GM23248 (cell line): ENCODE data around the gene STPG1. TPM values are rescaled to one million over a fixed set of nuclear protein-coding genes. Genes with fewer than 3 reads are reported as not detected.
A peak's percentile ranks its signal among the peaks of the same experiment; 100 is the strongest.
"Not testable (repeated sequence)": the region's sequence is repeated elsewhere in the genome, so short reads cannot be mapped to it uniquely, and the experiment has no call there.

Experiments used
- DNase-seq: peaks from one replicate; pipeline ENCODE4 v3.0.0-alpha.2; 2015
- H2AFZ ChIP-seq: fragments of 200-600 bp; sonication (generic); 2 replicates; pipeline ENCODE4 v1.6.1; 2016; ENCODE audit warnings: antibody characterized with exemption
- H3F3A ChIP-seq: fragments of 200-600 bp; sonication (generic); 2 replicates; pipeline ENCODE4 v1.6.1; 2016; ENCODE audit warnings: mild to moderate bottlenecking, antibody characterized with exemption, mixed run types; ENCODE audit not compliant: insufficient read depth
- H3K27ac ChIP-seq: fragments of 200-600 bp; sonication (generic); 2 replicates; pipeline ENCODE4 v1.5.1; 2016; ENCODE audit warnings: mild to moderate bottlenecking
- H3K27me3 ChIP-seq: fragments of 200-600 bp; sonication (generic); replicated peaks from 2 replicates; pipeline ENCODE4 v1.6.1; 2016; ENCODE audit warnings: mild to moderate bottlenecking; ENCODE audit not compliant: insufficient read depth
- H3K36me3 ChIP-seq: fragments of 200-600 bp; sonication (generic); 2 replicates; pipeline ENCODE4 v1.6.1; 2016; ENCODE audit warnings: low read depth, mild to moderate bottlenecking
- H3K4me1 ChIP-seq: fragments of 200-600 bp; sonication (generic); 2 replicates; pipeline ENCODE4 v1.6.1; 2016; ENCODE audit warnings: mild to moderate bottlenecking; ENCODE audit not compliant: insufficient read depth
- H3K4me2 ChIP-seq: fragments of 200-600 bp; sonication (generic); one replicate; pipeline ENCODE4 v1.6.1; 2016; ENCODE audit warnings: mild to moderate bottlenecking; ENCODE audit not compliant: unreplicated experiment
- H3K4me3 ChIP-seq: fragments of 200-600 bp; sonication (generic); 2 replicates; pipeline ENCODE4 v1.5.1; 2016; ENCODE audit warnings: mild to moderate bottlenecking
- H3K79me2 ChIP-seq: fragments of 200-600 bp; sonication (generic); 2 replicates; pipeline ENCODE4 v1.6.1; 2016; ENCODE audit warnings: mild to moderate bottlenecking; ENCODE audit not compliant: insufficient read depth
- H3K9ac ChIP-seq: fragments of 200-600 bp; sonication (generic); 2 replicates; pipeline ENCODE4 v1.6.1; 2016; ENCODE audit warnings: mild to moderate bottlenecking
- H3K9me2 ChIP-seq: fragments of 200-600 bp; sonication (generic); 2 replicates; pipeline ENCODE4 v1.6.1; 2016; ENCODE audit warnings: mixed run types, mild to moderate bottlenecking, moderate library complexity; ENCODE audit not compliant: insufficient read depth
- H3K9me3 ChIP-seq: fragments of 200-600 bp; sonication (generic); one replicate; pipeline ENCODE4 v1.6.1; 2017; ENCODE audit warnings: low read depth
- H4K20me1 ChIP-seq: fragments of 200-600 bp; sonication (generic); 2 replicates; pipeline ENCODE4 v1.6.0; 2016; ENCODE audit not compliant: insufficient read depth
- EZH2 ChIP-seq: fragments of 200-600 bp; sonication (generic); IDR thresholded peaks from 2 replicates; pipeline ENCODE4 v1.6.1; 2018; ENCODE audit warnings: antibody characterized with exemption, mild to moderate bottlenecking; ENCODE audit not compliant: insufficient read depth, poor library complexity, severe bottlenecking
- EZH2phosphoT487 ChIP-seq: fragments of 200-600 bp; sonication (generic); IDR thresholded peaks from 2 replicates; pipeline ENCODE4 v1.6.1; 2018; ENCODE audit warnings: antibody characterized with exemption, moderate library complexity, mild to moderate bottlenecking, low read depth; ENCODE audit not compliant: insufficient read depth
- WGBS, 2 experiments: methylation state at CpG; one replicate each; pipeline ENCODE4 v1.1.6; 2015 to 2017; ENCODE audit warnings: low lambda C conversion rate in 2 of 2, low coverage in 1 of 2; ENCODE audit errors: missing lambda C conversion rate in 2 of 2; 5-methylcytosine and 5-hydroxymethylcytosine counted together
- in situ Hi-C: fragments of 300-500 bp; cut with MboI; formaldehyde crosslinking; loops from 2 replicates; pipeline ENCODE4 v1.15.0; 2020
- polyA plus RNA-seq: library from polyadenylated mRNA; unstranded; fragments of >200 nt; fragmentation: Nextera tagmentation; extraction: Ambion mirVana; gene quantifications from 2 replicates; pipeline ENCODE4 v1.2.1, GENCODE V29; 2016
- total RNA-seq: library from RNA; depleted of rRNA; stranded (reverse); fragments of >200 nt; shearing (Covaris generic); gene quantifications from 2 replicates; pipeline ENCODE4 v1.2.3, GENCODE V29; 2014

The STPG1 gene
- total and polyA plus RNA-seq, 2 experiments from 2014 or later = 7.9 to 9.2 TPM

DNA sequence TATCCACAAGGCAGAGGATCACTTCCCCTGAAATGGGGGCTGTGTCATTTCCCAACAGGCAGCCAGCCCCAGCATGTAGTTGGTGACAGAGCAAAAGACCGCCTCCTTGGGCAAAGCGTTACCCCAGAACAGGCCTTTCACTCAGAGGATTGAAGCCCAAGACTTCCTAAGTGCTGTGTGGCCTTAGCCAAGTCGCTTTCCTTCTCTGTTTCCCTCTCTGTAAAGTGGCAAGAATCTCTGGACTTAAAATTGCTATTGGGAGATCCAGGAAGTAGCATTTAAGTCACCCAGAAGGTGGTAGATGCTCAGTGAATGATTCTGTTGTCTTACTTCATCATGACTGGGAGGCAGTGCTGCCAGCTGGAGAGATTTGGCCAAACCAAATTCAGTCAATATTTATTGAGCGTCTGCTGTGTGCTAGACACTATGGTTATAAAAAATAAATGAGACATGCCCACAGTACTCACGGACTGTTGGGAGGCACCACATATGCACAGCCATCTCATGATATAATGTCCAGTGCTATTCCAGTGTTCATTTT, 37.3 kb upstream of the STPG1 start:
- no peak overlapping the region for H3K4me3 ChIP-seq
- in situ Hi-C loops = no loop called here
- H3K79me2 ChIP-seq = no peaks in the 10 kb centered on the region
- H3K36me3 ChIP-seq = peaks cover 36% of the 10 kb centered on the region; the same call in 1 of the 2 replicates
- DNase-seq = no peak
- H3K9me2 ChIP-seq = no peaks in the 10 kb centered on the region
- no peak overlapping the region for H3K9ac ChIP-seq
- H3K9me3 ChIP-seq = no peaks in the 10 kb centered on the region
- no peak overlapping the region for H2AFZ ChIP-seq
- no peak for TF ChIP-seq EZH2phosphoT487
- no peak for TF ChIP-seq EZH2
- no peaks in the 10 kb centered on the region; the same call in 1 of the 2 replicates for H3F3A ChIP-seq
- peaks cover 9% of the 10 kb centered on the region; the same call in 1 of the 2 replicates for H3K4me1 ChIP-seq
- H3K27ac ChIP-seq = no peak overlapping the region
- no peak overlapping the region for H3K4me2 ChIP-seq
- WGBS, 2 experiments = 84 to 93% methylated on average over 5 of the region's 5 CpGs
- H4K20me1 ChIP-seq = no peaks in the 10 kb centered on the region
- no peaks in the 10 kb centered on the region for H3K27me3 ChIP-seq

GRCh38 chr1:24450316-24450715, 36.7 kb upstream of the STPG1 start:
- 68 to 71% methylated on average over 4 of the region's 4 CpGs for WGBS, 2 experiments
- in situ Hi-C loops = no loop called here
- Histone ChIP-seq H3K79me2 (no peaks in the 10 kb centered on the region), H3K4me2 (no peak overlapping the region), H3K4me3 (no peak overlapping the region), H3K9ac (no peak overlapping the region), H3K36me3 (peaks cover 40% of the 10 kb centered on the region; the same call in 1 of the 2 replicates), H3K9me3 (no peaks in the 10 kb centered on the region), H3F3A (no peaks in the 10 kb centered on the region; the same call in 1 of the 2 replicates), H3K27ac (no peak overlapping the region), H2AFZ (no peak overlapping the region), H3K4me1 (peaks cover 9% of the 10 kb centered on the region; the same call in 1 of the 2 replicates), H3K9me2 (no peaks in the 10 kb centered on the region), H3K27me3 (no peaks in the 10 kb centered on the region), H4K20me1 (no peaks in the 10 kb centered on the region)
- no peak for DNase-seq
- TF ChIP-seq EZH2 (no peak), EZH2phosphoT487 (no peak)

- Histone ChIP-seq H3K36me3 (peaks cover 46% of the 10 kb centered on the region), H3K4me1 (peaks cover 16% of the 10 kb centered on the region; the same call in 1 of the 2 replicates)
- H4K20me1 ChIP-seq, DNase-seq, H3K27ac ChIP-seq, H3K27me3 ChIP-seq, H2AFZ ChIP-seq, H3K9me2 ChIP-seq, H3K4me2 ChIP-seq, H3K79me2 ChIP-seq, H3K4me3 ChIP-seq, H3K9ac ChIP-seq, H3F3A ChIP-seq, H3K9me3 ChIP-seq, in situ Hi-C loops: not testable (repeated sequence)
- 94 to 95% methylated on average over 2 of the region's 2 CpGs for WGBS, 2 experiments
Measured at GRCh38 chr1:24446446-24446845, 32.9 kb upstream of the STPG1 start.

GRCh38 chr1:24443241-24443656, 29.7 kb upstream of the STPG1 start:
- TF ChIP-seq EZH2 = no peak
- no peak for TF ChIP-seq EZH2phosphoT487
- Histone ChIP-seq H3K9me2 (no peaks in the 10 kb centered on the region), H3K4me1 (peaks cover 14% of the 10 kb centered on the region; the same call in 1 of the 2 replicates), H3K27ac (no peak overlapping the region), H3K9ac (no peak overlapping the region), H3K9me3 (no peaks in the 10 kb centered on the region), H3K79me2 (peaks cover 4% of the 10 kb centered on the region; the same call in 1 of the 2 replicates), H3K4me2 (no peak overlapping the region), H4K20me1 (no peaks in the 10 kb centered on the region), H3F3A (peaks cover 10% of the 10 kb centered on the region), H3K36me3 (peaks cover 26% of the 10 kb centered on the region), H3K27me3 (no peaks in the 10 kb centered on the region), H3K4me3 (no peak overlapping the region), H2AFZ (no peak overlapping the region)
- 5 to 8% methylated on average over 2 of the region's 2 CpGs for WGBS, 2 experiments
- DNase-seq = no peak
- in situ Hi-C loops = no loop called here

GRCh38 chr1:24442764-24443163, 29.2 kb upstream of the STPG1 start:
- Histone ChIP-seq H3K4me1 (peaks cover 19% of the 10 kb centered on the region; the same call in 1 of the 2 replicates), H3K9me3 (no peaks in the 10 kb centered on the region), H3K9ac (no peak overlapping the region), H3K4me3 (no peak overlapping the region), H2AFZ (no peak overlapping the region), H3K36me3 (peaks cover 26% of the 10 kb centered on the region), H3K9me2 (no peaks in the 10 kb centered on the region), H3K27ac (no peak overlapping the region), H3K4me2 (no peak overlapping the region), H3K79me2 (peaks cover 4% of the 10 kb centered on the region; the same call in 1 of the 2 replicates), H3F3A (peaks cover 10% of the 10 kb centered on the region), H3K27me3 (no peaks in the 10 kb centered on the region), H4K20me1 (no peaks in the 10 kb centered on the region)
- no peak for TF ChIP-seq EZH2phosphoT487
- TF ChIP-seq EZH2 = no peak
- in situ Hi-C loops = no loop called here
- peak; percentile 40 for DNase-seq
